GM18502 (cell line): ENCODE data around the gene U2SURP.
A peak's percentile ranks its signal among the peaks of the same experiment; 100 is the strongest.
"Not testable (repeated sequence)": the region's sequence is repeated elsewhere in the genome, so short reads cannot be mapped to it uniquely, and the experiment has no call there.

Experiments used
- ATAC-seq: cut with Tn5 transposase; IDR thresholded peaks from one replicate; pipeline ENCODE4 v1.9.1; 2021; ENCODE audit warnings: mild to moderate bottlenecking; ENCODE audit not compliant: unreplicated experiment, poor library complexity

Gene U2SURP

DNA sequence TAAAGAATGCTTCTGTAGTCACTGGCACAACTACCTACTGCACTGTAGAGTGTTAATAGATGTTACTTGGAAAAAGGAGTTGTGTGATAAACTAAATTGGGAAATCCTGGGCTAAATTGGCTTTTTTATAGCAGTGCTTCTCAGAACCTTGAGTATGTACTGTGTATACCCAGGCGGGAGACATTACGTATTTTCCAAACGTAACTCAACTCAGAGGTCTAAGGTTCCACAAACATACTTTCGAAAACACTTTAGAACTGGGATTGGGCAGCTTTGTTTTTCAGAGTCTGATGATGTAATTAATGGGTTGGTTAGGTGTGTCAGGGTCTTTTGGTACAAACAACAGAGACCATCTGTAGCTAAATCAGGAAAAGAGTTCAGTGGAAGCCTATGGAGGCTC is 64.7 kb downstream of the U2SURP start:
- ATAC-seq, result no peak

- ATAC-seq, result no peak
Measured at GRCh38 chr3:143067201-143067600, 65.8 kb downstream of the U2SURP start.

- no peak for ATAC-seq
Measured at GRCh38 chr3:143068059-143068458, 66.7 kb downstream of the U2SURP start.

DNA sequence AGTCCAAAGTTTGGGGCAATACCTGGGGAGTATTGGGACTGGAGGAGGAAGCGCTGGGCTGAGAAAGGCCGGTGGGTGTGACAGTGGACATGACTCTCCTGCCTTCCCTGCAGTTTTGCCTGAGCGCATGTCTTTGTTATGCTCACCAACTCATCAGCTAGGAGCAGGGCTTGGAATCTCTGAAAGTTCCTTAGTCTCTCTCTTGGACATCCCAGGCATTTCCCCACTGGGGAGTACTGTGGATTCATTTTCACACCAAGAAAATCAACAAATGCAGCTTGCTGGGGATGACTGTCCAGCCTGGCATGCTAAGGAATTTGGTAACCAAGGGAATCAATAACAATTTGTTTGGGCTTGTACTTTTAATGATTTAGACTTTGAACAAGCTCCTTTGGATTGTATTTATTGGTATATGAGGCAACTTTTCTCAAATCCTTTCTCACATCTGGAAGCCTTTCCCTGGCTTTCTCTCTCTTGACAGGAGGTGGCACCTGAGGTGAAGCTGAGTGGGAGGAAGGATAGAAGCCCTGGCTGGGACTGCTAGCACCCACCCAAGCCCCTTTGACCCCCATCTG is 69.7 kb downstream of the U2SURP start:
- no peak for ATAC-seq

DNA sequence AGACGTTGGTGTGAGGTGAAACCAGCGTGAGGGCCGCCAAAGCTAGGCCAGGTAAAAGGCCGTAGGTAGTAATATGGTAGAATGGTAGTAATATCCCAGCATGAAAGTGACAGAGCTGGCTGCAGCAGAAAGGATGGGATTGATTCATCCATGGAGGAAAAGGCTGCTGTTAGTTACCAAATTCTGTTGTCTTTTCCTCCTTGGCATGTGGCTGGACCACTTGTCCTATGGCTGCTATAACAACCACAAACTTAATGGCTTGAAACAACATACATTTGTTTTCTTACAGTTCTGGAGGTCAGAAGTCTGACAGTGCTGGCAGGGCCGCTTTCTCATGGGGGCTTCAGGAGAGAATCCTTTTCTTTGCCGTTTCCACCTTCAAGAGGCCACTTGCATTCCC is 70.4 kb downstream of the U2SURP start:
- no peak for ATAC-seq

- not testable (repeated sequence) for ATAC-seq
Measured at GRCh38 chr3:143072298-143073020, 71.1 kb downstream of the U2SURP start.

DNA sequence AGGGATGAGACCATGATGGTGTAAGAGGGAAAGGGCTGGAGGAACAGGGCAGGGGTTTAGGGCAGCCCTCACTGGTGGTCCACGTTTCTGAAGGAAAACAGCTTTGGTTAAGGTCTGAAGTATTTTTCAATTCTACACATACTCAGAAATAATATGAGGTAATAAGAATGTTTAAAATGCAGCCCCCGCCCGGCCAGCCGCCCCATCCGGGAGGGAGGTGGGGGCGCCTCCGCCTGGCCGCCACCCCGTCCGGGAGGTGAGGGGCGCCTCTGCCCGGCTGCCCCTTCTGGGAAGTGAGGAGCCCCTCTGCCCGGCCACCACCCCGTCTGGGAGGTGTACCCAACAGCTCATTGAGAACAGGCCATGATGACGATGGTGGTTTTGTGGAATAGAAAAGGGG is 72.2 kb downstream of the U2SURP start:
- not testable (repeated sequence) for ATAC-seq

DNA sequence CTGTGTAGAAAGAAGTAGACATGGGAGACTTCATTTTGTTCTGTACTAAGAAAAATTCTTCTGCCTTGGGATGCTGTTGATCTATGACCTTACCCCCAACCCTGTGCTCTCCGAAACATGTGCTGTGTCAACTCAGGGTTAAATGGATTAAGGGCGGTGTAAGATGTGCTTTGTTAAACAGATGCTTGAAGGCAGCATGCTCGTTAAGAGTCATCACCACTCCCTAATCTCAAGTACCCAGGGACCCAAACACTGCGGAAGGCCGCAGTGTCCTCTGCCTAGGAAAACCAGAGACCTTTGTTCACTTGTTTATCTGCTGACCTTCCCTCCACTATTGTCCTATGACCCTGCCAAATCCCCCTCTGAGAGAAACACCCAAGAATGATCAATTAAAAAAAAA is 72.6 kb downstream of the U2SURP start:
- not testable (repeated sequence) for ATAC-seq

DNA sequence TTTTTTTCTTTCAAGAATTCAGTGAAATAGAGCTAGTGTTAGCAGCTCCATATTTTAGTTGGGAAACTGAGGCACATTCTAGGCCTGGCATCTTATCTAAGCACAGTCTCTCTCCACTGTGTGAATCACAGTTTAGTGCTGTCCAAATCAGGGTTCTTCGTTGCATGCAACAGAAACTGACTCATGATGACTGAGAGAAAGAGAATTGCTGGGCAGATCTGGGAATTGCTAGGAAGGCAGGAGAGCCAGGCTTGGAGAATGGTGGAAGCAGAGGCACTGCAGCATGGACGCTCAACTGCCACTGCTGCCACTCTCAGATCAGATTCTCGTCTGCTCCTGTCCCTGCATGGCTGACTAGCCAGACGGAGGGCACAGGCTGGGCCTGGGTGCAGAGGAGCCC is 77.5 kb downstream of the U2SURP start:
- ATAC-seq, result no peak

DNA sequence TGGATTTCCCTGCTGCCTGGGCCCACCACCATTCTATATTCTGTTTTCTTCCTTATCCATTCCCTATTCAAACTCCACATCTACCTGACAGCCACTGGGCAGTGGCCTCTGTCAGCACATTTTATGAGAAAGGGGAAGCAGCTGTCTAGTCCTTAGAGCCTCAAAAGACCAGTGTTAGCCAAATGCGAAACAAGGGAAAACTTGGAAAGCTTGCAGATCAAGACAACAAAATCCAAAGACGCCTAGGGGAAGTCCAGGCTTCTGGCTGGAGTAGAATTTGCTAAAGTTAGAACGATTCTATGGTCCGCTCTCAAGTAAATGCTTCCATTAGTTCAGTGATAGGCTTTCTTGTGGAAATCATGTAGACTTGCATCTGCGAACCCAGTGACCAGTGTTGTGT is 78.8 kb downstream of the U2SURP start:
- ATAC-seq, result no peak

DNA sequence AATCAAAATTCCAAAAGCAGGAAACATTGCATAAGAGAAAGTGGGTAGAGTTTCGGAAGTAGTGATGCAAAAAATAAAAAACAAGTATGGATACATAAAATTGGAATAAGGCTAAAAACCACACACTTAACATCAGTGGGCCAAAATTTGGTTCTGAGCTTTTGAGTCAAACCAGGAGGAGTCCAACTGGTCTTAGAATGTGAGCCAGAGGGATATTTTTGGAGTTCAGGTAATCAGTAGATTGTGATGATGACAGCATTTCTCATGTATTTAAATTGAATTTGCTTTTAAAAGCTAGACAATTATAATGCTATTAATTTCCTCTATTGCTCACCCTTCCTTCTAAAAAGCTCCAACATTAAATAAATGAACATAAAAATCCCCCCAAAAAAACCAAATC is 80.0 kb downstream of the U2SURP start:
- ATAC-seq, result no peak

DNA sequence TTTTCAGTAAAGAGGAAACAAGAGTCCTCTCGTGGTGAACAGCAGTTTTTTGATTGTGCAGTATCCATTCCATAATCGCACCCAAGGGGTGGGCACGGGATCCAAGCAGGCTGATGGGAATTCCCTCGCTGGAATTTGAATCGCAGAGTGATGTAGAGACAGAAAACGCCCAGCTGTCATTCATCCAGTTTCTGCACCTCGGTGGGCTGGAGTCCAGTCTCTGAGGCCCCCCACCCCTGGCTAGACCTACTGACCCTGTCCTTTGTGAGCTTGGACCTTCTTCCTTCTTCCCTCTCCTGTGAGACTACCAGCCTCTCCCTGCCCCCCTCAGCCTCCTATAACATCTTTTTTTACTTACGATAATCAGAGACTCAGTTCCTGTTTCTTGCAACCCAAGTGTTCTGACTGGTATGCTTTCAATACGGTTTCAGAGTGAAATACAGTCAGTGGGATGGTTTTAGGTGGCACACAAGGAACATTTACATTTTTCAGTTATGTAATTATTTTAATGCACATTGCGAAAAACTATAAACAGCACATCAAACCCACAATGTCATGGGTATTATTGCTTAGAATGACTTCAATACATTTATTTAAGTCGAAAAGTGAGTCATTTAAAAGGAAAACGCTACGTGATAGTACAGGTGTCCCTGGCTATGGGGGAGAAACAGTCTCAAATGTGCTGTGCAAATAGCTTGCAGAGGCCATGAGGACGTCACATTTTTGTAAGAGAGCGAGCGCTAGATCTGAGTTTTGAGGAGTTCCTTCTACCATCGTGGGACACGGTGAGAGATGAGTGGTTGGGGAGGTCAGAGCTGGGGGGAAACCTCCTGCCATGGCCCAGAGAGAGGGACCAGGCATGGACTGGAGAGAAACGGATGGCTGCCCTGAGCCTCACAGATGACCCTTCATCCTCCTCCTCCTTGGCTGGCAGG is 80.7 kb downstream of the U2SURP start:
- ATAC-seq, result peak; percentile 88

DNA sequence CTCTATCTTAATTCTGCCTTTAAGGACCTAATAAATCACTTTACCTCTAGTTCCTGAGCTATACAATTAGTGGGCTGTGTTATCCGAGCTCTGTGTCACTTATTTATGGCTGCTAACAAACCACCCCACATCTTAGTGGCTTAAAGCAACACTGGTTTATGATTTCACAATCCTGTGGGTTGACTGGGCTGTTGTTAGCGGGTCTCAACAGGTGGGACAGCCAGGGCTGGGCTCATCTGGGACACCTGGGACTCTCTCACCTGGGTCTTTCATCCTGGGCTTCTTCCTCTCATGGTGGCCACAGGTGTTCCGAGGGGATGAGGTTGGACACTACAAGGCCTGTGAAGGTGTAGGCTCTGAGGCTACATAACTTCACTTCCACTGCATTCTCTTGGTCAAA is 82.4 kb downstream of the U2SURP start:
- no peak for ATAC-seq

DNA sequence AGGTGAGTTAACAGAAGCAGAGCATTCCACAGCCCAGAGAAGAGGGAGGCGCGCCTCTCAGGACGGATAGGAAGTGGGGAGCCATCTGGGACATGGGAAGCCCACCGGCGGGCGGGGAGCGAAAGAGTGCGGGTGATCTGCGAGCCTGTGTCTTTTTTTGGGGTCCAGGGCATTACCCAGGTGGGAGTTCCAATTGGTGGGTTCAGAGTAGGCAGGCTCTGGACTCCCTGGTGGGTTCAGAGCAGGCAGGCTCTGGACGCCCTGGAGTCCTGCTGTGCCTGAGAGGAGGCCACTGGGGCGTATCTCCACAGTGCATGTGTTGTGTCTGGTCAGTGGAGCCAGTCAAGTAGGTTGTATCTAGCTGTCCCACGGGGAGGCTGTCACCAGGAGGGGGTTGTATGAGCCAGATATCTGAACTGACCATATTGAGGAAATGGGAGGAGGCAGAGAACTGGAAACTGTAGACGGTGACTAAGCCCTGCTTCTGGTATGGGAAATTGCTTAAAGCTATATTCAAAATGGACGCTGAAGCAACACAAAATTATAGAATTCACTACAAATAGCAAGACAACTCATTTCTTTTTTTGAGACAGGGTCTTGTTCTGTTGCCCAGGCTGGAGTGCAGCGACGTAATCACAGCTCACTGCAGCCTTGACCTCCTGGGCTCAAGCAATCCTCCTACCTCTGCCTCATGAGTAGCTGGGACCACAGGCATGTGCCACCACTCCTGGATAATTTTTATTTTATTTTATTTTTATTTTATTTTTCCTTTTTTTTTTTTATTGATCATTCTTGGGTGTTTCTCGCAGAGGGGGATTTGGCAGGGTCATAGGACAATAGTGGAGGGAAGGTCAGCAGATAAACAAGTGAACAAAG is 83.7 kb downstream of the U2SURP start:
- ATAC-seq, result peak; percentile 51

GRCh38 chr3:143088835-143089234 is 87.5 kb downstream of the U2SURP start:
- no peak for ATAC-seq

- no peak for ATAC-seq
Measured at GRCh38 chr3:143089965-143090364, 88.6 kb downstream of the U2SURP start.

DNA sequence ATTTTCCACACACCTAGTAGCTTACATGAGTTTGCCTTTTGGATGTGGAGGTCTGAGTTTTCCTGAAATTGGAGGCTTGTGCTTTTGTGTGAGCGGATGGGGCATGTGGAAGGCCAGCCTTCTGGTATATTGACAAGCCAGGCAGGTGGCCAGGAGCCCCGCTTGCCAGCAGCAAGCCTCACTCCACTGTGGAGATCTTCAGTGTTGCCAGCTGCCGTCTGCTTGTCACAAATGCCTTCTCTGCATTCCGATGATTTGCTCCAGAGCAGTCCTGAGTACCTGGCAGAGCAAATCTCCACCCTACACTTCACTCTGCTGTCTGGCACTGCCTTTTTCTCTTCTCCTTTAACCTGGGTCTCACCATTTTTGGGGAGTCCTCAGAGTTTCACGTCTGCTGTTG is 89.1 kb downstream of the U2SURP start:
- ATAC-seq, result no peak

DNA sequence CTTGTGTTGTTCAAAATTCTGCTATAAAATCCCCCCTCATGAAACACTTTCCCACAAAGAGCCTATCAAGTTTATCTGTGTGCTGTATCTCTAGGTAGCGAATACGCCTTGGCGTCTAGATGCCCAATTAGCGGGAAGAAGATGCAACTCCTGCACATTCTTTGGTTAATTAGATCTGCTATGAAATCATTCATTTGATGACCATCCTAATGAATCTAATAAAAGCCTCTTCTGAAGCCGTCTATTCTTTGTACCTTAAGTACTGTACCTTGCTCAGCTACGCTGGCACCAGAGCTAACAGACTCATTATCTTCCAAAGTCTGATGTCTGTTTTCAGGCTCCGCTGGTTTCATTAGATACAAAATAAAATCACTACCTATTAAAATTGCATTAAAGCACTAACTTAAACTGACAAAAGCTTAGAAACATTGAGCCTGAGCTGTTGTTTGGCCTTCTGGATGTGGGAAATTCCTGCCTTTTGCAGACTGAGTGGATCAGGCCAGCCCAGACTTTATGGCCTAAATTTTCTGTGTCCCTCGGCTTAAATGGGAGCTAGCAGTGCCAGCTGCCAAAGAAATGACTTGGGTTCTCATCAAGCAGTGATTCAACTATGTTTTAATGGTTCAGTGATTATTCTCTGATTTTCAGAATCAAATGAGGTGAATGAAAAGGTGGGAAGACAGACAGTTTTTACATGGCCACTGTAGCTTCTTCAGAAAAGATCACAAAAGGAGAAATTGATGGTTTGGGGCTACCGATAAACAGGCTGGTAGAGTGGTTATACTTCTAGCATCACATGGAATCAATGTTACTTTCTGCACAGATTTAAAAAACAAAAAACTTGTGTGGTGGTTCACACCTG is 89.8 kb downstream of the U2SURP start:
- no peak for ATAC-seq

DNA sequence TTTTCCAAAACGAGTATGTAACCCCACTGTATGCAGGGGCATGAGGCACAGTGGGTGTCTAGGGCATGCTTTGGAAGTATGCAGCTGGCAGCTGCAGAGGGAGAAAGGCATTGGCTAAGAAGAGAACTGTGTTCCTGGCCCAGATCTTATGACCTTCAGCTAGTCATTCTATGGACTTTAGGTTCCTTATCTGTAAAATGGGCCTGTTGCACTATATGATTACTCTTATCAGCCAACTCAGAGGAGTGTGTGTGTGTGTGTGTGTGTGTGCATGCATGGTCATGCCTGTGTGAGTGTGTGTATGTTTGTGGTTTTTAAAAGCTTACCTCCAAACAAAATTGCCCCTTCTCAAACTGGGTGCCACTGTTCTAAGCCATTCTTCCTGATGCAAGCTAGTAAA is 90.8 kb downstream of the U2SURP start:
- no peak for ATAC-seq
